Measurements from ENCODE around the gene CCL19. TPM values are rescaled to one million over a fixed set of nuclear protein-coding genes. Genes with fewer than 3 reads are reported as not detected.

Gene CCL19
- total and polyA plus RNA-seq, 2 experiments from 2014 or later: not detected

- no peak overlapping the region for H2AFZ ChIP-seq
- no peak for ATAC-seq
- H3K4me1 ChIP-seq (ENCODE audit: insufficient read depth): no peaks in the 10 kb centered on the region
- H3K9me2 ChIP-seq (ENCODE audit: insufficient read depth): no peaks in the 10 kb centered on the region
- Mint-ChIP-seq H3K4me1 (no peaks in the 10 kb centered on the region), H3K36me3 (ENCODE audit: low read depth) (no peaks in the 10 kb centered on the region; the same call in 2 of the 3 replicates), H3K27me3 (ENCODE audit: insufficient read depth, low read depth, poor library complexity) (no peaks in the 10 kb centered on the region), H3K27ac (no peak overlapping the region), H3K9me3 (peaks cover 5% of the 10 kb centered on the region), H3K4me3 (no peak overlapping the region)
- TF ChIP-seq ETS1 (IDR thresholded peaks at IDR 0.05) (no peak), CTCF (conservative IDR thresholded peaks at IDR 0.05; ENCODE audit: low read depth in 2 of 2) (no peak), NANOG (IDR thresholded peaks at IDR 0.05; ENCODE audit: borderline replicate concordance) (no peak), JUNB (IDR thresholded peaks at IDR 0.05; ENCODE audit: unreplicated experiment) (no peak), EZH2phosphoT487 (IDR thresholded peaks at IDR 0.05; ENCODE audit: unreplicated experiment) (no peak), POLR2AphosphoS5 (IDR thresholded peaks at IDR 0.05; ENCODE audit: low read depth) (no peak), REST (IDR thresholded peaks at IDR 0.05; ENCODE audit: unreplicated experiment) (no peak), EZH2 (IDR thresholded peaks at IDR 0.05; ENCODE audit: low read depth, unreplicated experiment) (no peak)
- no peak overlapping the region for H3K4me2 ChIP-seq
- no peaks in the 10 kb centered on the region for H3K79me2 ChIP-seq (replicated peaks; ENCODE audit: insufficient read depth)
- no peak overlapping the region for H3K4me3 ChIP-seq
- no peaks in the 10 kb centered on the region for H3K36me3 ChIP-seq (ENCODE audit: insufficient read depth)
- H3F3A ChIP-seq (replicated peaks; ENCODE audit: low read depth): no peaks in the 10 kb centered on the region
- DNase-seq (ENCODE audit: low spot score): no peak
- no peaks in the 10 kb centered on the region for H3K27me3 ChIP-seq (ENCODE audit: insufficient read depth)
- no peak overlapping the region for H3K27ac ChIP-seq (ENCODE audit: low read depth)
- H4K20me1 ChIP-seq (replicated peaks; ENCODE audit: insufficient read depth): no peaks in the 10 kb centered on the region
Measured at GRCh38 chr9:34734720-34735119, 43.6 kb upstream of the CCL19 start.

GRCh38 chr9:34732886-34733285, 41.8 kb upstream of the CCL19 start:
- H3K4me3 ChIP-seq: no peak overlapping the region
- Mint-ChIP-seq H3K4me3 (no peak overlapping the region), H3K27ac (no peak overlapping the region), H3K9me3 (no peaks in the 10 kb centered on the region), H3K36me3 (ENCODE audit: low read depth) (no peaks in the 10 kb centered on the region), H3K27me3 (ENCODE audit: insufficient read depth, low read depth, poor library complexity) (no peaks in the 10 kb centered on the region), H3K4me1 (no peaks in the 10 kb centered on the region)
- no peak for ATAC-seq
- no peaks in the 10 kb centered on the region for H3K27me3 ChIP-seq (ENCODE audit: insufficient read depth)
- H4K20me1 ChIP-seq (replicated peaks; ENCODE audit: insufficient read depth): no peaks in the 10 kb centered on the region
- no peaks in the 10 kb centered on the region for H3K4me1 ChIP-seq (ENCODE audit: insufficient read depth)
- H3K36me3 ChIP-seq (ENCODE audit: insufficient read depth): no peaks in the 10 kb centered on the region
- no peak overlapping the region for H3K4me2 ChIP-seq
- H2AFZ ChIP-seq: no peak overlapping the region
- no peaks in the 10 kb centered on the region for H3K79me2 ChIP-seq (replicated peaks; ENCODE audit: insufficient read depth)
- no peaks in the 10 kb centered on the region for H3F3A ChIP-seq (replicated peaks; ENCODE audit: low read depth)
- H3K9me2 ChIP-seq (ENCODE audit: insufficient read depth): no peaks in the 10 kb centered on the region
- no peak for DNase-seq (ENCODE audit: low spot score)
- H3K27ac ChIP-seq (ENCODE audit: low read depth): no peak overlapping the region
- no peak for TF ChIP-seq ZNF114 (CRISPR knock-in tag; IDR thresholded peaks at IDR 0.05)
- TF ChIP-seq ZNF331 (CRISPR knock-in tag; IDR thresholded peaks at IDR 0.05; ENCODE audit: low read depth): no peak
- TF ChIP-seq NANOG (IDR thresholded peaks at IDR 0.05; ENCODE audit: borderline replicate concordance): no peak

Measured in GM23338 (cell line).